PC-3 (cell line): ENCODE data around the gene TTI1. TPM values are rescaled to one million over a fixed set of nuclear protein-coding genes. Genes with fewer than 3 reads are reported as not detected.

Experiments used
- ATAC-seq: fragments of 200-7000 bp; cut with Tn5 transposase; 2 replicates; pipeline ENCODE4 v1.9.1; 2020; ENCODE audit warnings: mild to moderate bottlenecking, moderate library complexity
- BruUV-seq: library from RNA; stranded (reverse); fragments of 400-500 nt; replicated peaks from 2 replicates; lab custom pipeline; 2021; lab: Mats Ljungman, UMichigan
- CTCF ChIA-PET: fragments of 300-600 bp; sonication (Branson Sonifier 250); formaldehyde crosslinking; loops from one replicate; lab custom pipeline; 2022; ENCODE audit warnings: antibody characterized with exemption; lab: Charles Lee
- POLR2A ChIA-PET: fragments of 300-600 bp; sonication (Branson Sonifier 250); formaldehyde crosslinking; loops from one replicate; lab custom pipeline; 2022; ENCODE audit warnings: antibody characterized with exemption; ENCODE audit not compliant: unreplicated experiment; lab: Charles Lee
- DNase-seq: peaks from one replicate; pipeline ENCODE4 v3.0.0-alpha.2; 2015
- H2AFZ ChIP-seq: fragments of 300-600 bp; sonication (generic); 2 replicates; pipeline ENCODE4 v1.6.0; 2016; ENCODE audit warnings: antibody characterized with exemption, low read length
- H3F3A ChIP-seq: fragments of 300-600 bp; sonication (generic); one replicate; pipeline ENCODE4 v1.6.0; 2017; ENCODE audit warnings: antibody characterized with exemption, low read length, control low read depth, mild to moderate bottlenecking; ENCODE audit not compliant: unreplicated experiment
- H3K27ac ChIP-seq: fragments of 300-600 bp; sonication (generic); 2 replicates; pipeline ENCODE4 v1.5.1; 2016; ENCODE audit warnings: mild to moderate bottlenecking, low read length
- H3K27me3 ChIP-seq: fragments of 300-600 bp; sonication (generic); 2 replicates; pipeline ENCODE4 v1.6.1; 2016; ENCODE audit warnings: low read length, mixed read lengths
- H3K36me3 ChIP-seq: fragments of 300-600 bp; sonication (generic); 2 replicates; pipeline ENCODE4 v1.6.1; 2016; ENCODE audit warnings: low read depth, mixed run types, low read length, mixed read lengths
- H3K4me1 ChIP-seq: fragments of 300-600 bp; sonication (generic); 2 replicates; pipeline ENCODE4 v1.5.1; 2016; ENCODE audit warnings: low read length; ENCODE audit not compliant: insufficient read depth
- H3K4me2 ChIP-seq: fragments of 300-600 bp; sonication (generic); 2 replicates; pipeline ENCODE4 v1.6.0; 2016; ENCODE audit warnings: low read length
- H3K4me3 ChIP-seq: fragments of 300-600 bp; sonication (generic); 2 replicates; pipeline ENCODE4 v1.5.1; 2016; ENCODE audit warnings: mild to moderate bottlenecking, low read length, mixed read lengths
- H3K79me2 ChIP-seq: fragments of 300-600 bp; sonication (generic); 2 replicates; pipeline ENCODE4 v1.6.1; 2017; ENCODE audit warnings: low read length, mixed read lengths
- H3K9ac ChIP-seq: fragments of 300-600 bp; sonication (generic); 2 replicates; pipeline ENCODE4 v1.6.0; 2016; ENCODE audit warnings: mild to moderate bottlenecking, low read length
- H3K9me2 ChIP-seq: fragments of 300-600 bp; sonication (generic); replicated peaks from 2 replicates; pipeline ENCODE4 v1.6.1; 2016; ENCODE audit warnings: mixed run types, low read length, mixed read lengths
- H3K9me3 ChIP-seq: fragments of 300-600 bp; sonication (generic); 2 replicates; pipeline ENCODE4 v1.6.1; 2016; ENCODE audit warnings: low read length, mixed read lengths
- H4K20me1 ChIP-seq: fragments of 300-600 bp; sonication (generic); 2 replicates; pipeline ENCODE4 v1.6.1; 2016; ENCODE audit warnings: low read length, mixed read lengths
- CTCF ChIP-seq: fragments of 300-600 bp; sonication (generic); conservative IDR thresholded peaks from 2 replicates; pipeline ENCODE4 v1.5.1; 2017; ENCODE audit warnings: antibody characterized with exemption, low read depth, mild to moderate bottlenecking, low read length
- EZH2 ChIP-seq: fragments of 300-600 bp; sonication (generic); IDR thresholded peaks from one replicate; pipeline ENCODE4 v1.6.1; 2017; ENCODE audit warnings: antibody characterized with exemption, mild to moderate bottlenecking, low read length; ENCODE audit not compliant: unreplicated experiment
- EZH2phosphoT487 ChIP-seq: fragments of 300-600 bp; sonication (generic); IDR thresholded peaks from 2 replicates; pipeline ENCODE4 v1.6.1; 2018; ENCODE audit warnings: mild to moderate bottlenecking, antibody characterized with exemption, low read length, borderline replicate concordance
- intact Hi-C: fragments of 100-400 bp; cut with micrococcal nuclease; formaldehyde crosslinking; loops from 2 replicates; pipeline ENCODE4 v1.9.0; 2023
- total RNA-seq: library from RNA; depleted of rRNA; stranded (reverse); fragments of >200 nt; gene quantifications from 2 replicates; pipeline ENCODE4 v1.2.3, GENCODE V29; 2014

TTI1 gene
- total RNA-seq, 1 experiment from 2014 or later: 23.2 TPM

GRCh38 chr20:38032585-38033329, 499 bp downstream of the TTI1 start:
- H3K36me3 ChIP-seq: peaks cover 11% of the 10 kb centered on the region; the same call in 1 of the 2 replicates
- intact Hi-C loops: no loop called here
- peaks cover 58% of the 10 kb centered on the region for H3K4me1 ChIP-seq
- H3K4me2 ChIP-seq: peak overlapping the region; percentile 86
- peak overlapping the region; percentile 86 for H2AFZ ChIP-seq
- DNase-seq (no peak), ATAC-seq (peak; percentile 6)
- no peaks in the 10 kb centered on the region for H3F3A ChIP-seq
- no peaks in the 10 kb centered on the region for H3K27me3 ChIP-seq
- BruUV-seq: TSS peak; percentile 81
- H4K20me1 ChIP-seq: peaks cover 6% of the 10 kb centered on the region
- CTCF ChIA-PET: interaction anchor here (0.5 kb wide), 1 partner anchor 40 kb away, joined by 3 read pairs; no protein-coding TSS in a partner anchor
- H3K4me3 ChIP-seq: peak overlapping the region; percentile 94
- H3K79me2 ChIP-seq: peaks cover 100% of the 10 kb centered on the region
- no peaks in the 10 kb centered on the region for H3K9me2 ChIP-seq
- POLR2A ChIA-PET: interaction anchor here (0.7 to 1.4 kb wide), 2 partner anchors 11 to 77 kb away, joined by 3 to 5 read pairs; no protein-coding TSS in a partner anchor
- no peak for TF ChIP-seq EZH2phosphoT487
- TF ChIP-seq CTCF: no peak
- TF ChIP-seq EZH2: no peak
- H3K27ac ChIP-seq: peak overlapping the region; percentile 75
- no peaks in the 10 kb centered on the region for H3K9me3 ChIP-seq
- H3K9ac ChIP-seq: peak overlapping the region; percentile 98

GRCh38 chr20:38031957-38032356, 1.3 kb downstream of the TTI1 start:
- Histone ChIP-seq H4K20me1 (peaks cover 4% of the 10 kb centered on the region), H3K4me3 (peak overlapping the region; percentile 94), H3K4me2 (peak overlapping the region; percentile 86), H3K36me3 (peaks cover 11% of the 10 kb centered on the region; the same call in 1 of the 2 replicates), H3K27me3 (no peaks in the 10 kb centered on the region), H3F3A (no peaks in the 10 kb centered on the region), H3K9me3 (no peaks in the 10 kb centered on the region), H3K79me2 (peaks cover 100% of the 10 kb centered on the region), H2AFZ (no peak overlapping the region), H3K27ac (no peak overlapping the region), H3K9ac (peak overlapping the region; percentile 98), H3K9me2 (no peaks in the 10 kb centered on the region), H3K4me1 (peaks cover 50% of the 10 kb centered on the region)
- ATAC-seq (no peak), DNase-seq (peak; percentile 20)
- intact Hi-C loops: no loop called here
- TF ChIP-seq EZH2 (no peak), CTCF (no peak), EZH2phosphoT487 (no peak)
- ChIA-PET POLR2A (no interaction called here), CTCF (no interaction called here)
- no TSS peak for BruUV-seq

GRCh38 chr20:38029453-38029852, 3.8 kb downstream of the TTI1 start:
- Histone ChIP-seq H4K20me1 (peaks cover 7% of the 10 kb centered on the region; the same call in 1 of the 2 replicates), H3K4me2 (no peak overlapping the region), H2AFZ (no peak overlapping the region), H3K4me3 (no peak overlapping the region), H3K27ac (no peak overlapping the region), H3K4me1 (peaks cover 34% of the 10 kb centered on the region), H3K27me3 (no peaks in the 10 kb centered on the region), H3K9ac (no peak overlapping the region), H3K36me3 (peaks cover 5% of the 10 kb centered on the region; the same call in 1 of the 2 replicates), H3F3A (no peaks in the 10 kb centered on the region), H3K79me2 (peaks cover 100% of the 10 kb centered on the region), H3K9me3 (no peaks in the 10 kb centered on the region), H3K9me2 (no peaks in the 10 kb centered on the region)
- ChIA-PET POLR2A (no interaction called here), CTCF (no interaction called here)
- ATAC-seq (no peak), DNase-seq (no peak)
- BruUV-seq: no TSS peak
- TF ChIP-seq CTCF (no peak), EZH2phosphoT487 (no peak), EZH2 (no peak)
- intact Hi-C loops: no loop called here
